Left lung (tissue), 10 donors: ENCODE measurements around the gene HSPB2. TPM values are rescaled to one million over a fixed set of nuclear protein-coding genes. Genes with fewer than 3 reads are reported as not detected.

Experiments
- ATAC-seq: fragments of 200-7000 bp; cut with Tn5 transposase; one replicate; pipeline ENCODE4 v1.9.1; 2020; ENCODE audit warnings: moderate library complexity
- DNase-seq, 4 donors: peaks; one replicate each; pipeline ENCODE4 v3.0.0-alpha.2; 2013 to 2020
- H3K27ac ChIP-seq, 2 donors: fragments of 200-600 bp; sonication (generic) in 1 of 2; one replicate each; pipeline versions ENCODE4 v1.5.0 to v1.8.0; 2020 to 2021
- H3K27me3 ChIP-seq, 2 donors: fragments of 200-600 bp; sonication (generic) in 1 of 2; one replicate each; pipeline versions ENCODE4 v1.5.0 to v1.8.0; 2020 to 2021
- H3K36me3 ChIP-seq, 2 donors: fragments of 200-600 bp; sonication (generic) in 1 of 2; one replicate each; pipeline versions ENCODE4 v1.5.0 to v1.8.0; 2020 to 2021
- H3K4me1 ChIP-seq, 2 donors: fragments of 200-600 bp; one replicate each; pipeline ENCODE4 v1.8.0; 2021
- H3K4me3 ChIP-seq, 2 donors: fragments of 200-600 bp; sonication (generic) in 1 of 2; one replicate each; pipeline versions ENCODE4 v1.5.0 to v1.8.0; 2020 to 2021; ENCODE audit warnings: mild to moderate bottlenecking in 1 of 2
- H3K9me3 ChIP-seq, 2 donors: fragments of 200-600 bp; sonication (generic) in 1 of 2; one replicate each; pipeline versions ENCODE4 v1.5.0 to v1.8.0; 2020 to 2021
- CTCF ChIP-seq, 2 donors: fragments of 200-600 bp; sonication (generic) in 1 of 2; IDR thresholded peaks; one replicate each; pipeline versions ENCODE4 v1.5.0 to v1.8.0; 2021; ENCODE audit warnings: antibody characterized with exemption in 2 of 2
- intact Hi-C, 2 donors: fragments of 100-400 bp; cut with DNase I; formaldehyde crosslinking; loops; one replicate each; pipeline versions ENCODE4 v1.11.2 to v1.14.2; 2022
- polyA plus RNA-seq, 6 donors: library from polyadenylated mRNA; unstranded; fragments of 120-200 nt; gene quantifications; one replicate each; pipeline ENCODE4 v1.2.1, GENCODE V29; 2013; ENCODE audit not compliant: insufficient read length in 6 of 6
- total RNA-seq, 2 donors: library from RNA; stranded (reverse); fragmentation: NEBNext Ultra II Directional; extraction: Animal tissue kit (Norgen Biotek cat#: 25700); gene quantifications; one replicate each; pipeline ENCODE4 v1.2.1, GENCODE V29; 2021
- donor health status: DM: no; HTN: yes; CAD: no.
- donor health status: DM: no; HTN: no; CAD: no.

HSPB2 gene
- total and polyA plus RNA-seq, 8 donors = 3.7 to 7.2 (median 4.8) TPM

- intact Hi-C loops = loop anchor here in 1 of 2 donors (10.0 kb wide), 1 partner anchor 54 kb away; no protein-coding TSS in a partner anchor
- no peaks in the 10 kb centered on the region for H3K27me3 ChIP-seq
Measured at GRCh38 chr11:111870886-111871692, 41.4 kb upstream of the HSPB2 start, which contains the start of gene ALG9. Gene ALG9 (minus strand): TSS chr11:111871581. CDS start chr11:111871482, 99 bp downstream.

DNA sequence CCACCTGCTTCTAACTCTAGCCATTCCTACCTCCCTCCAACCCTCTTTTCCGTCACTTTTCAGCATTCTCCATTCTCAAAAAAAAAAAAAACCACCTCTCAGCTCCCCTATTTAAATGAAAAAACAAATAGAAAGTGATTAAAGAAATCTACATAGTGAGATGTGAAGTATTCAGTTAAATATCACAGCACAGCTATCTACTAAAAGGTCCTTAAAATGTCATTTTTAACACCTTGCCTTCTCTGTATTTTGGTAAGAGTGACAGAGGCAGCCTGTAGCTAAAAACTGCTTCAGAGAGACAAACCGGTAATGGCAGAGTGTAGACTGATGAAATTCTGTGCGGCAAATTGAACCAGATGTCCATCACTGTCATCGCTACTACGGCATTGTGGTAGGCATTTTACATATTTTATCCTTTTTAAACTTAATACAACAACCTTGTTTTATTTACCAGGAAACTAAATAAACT, 40.8 kb upstream of the HSPB2 start:
- TF ChIP-seq CTCF (IDR thresholded peaks at IDR 0.05) = no peak
- intact Hi-C loops = loop anchor here in 1 of 2 donors (10.0 kb wide), 1 partner anchor 53 kb away; no protein-coding TSS in a partner anchor
- Histone ChIP-seq H3K4me3 (peak overlapping the region; percentile 79 to 92), H3K36me3 (peaks cover 0 to 22% of the 10 kb centered on the region in 2 donors), H3K27me3 (no peaks in the 10 kb centered on the region), H3K27ac (peak overlapping the region; percentile 82 to 88), H3K9me3 (no peaks in the 10 kb centered on the region), H3K4me1 (peaks cover 11 to 17% of the 10 kb centered on the region in 2 donors)
- ATAC-seq (peak; percentile 6), DNase-seq (no peak)

More at GRCh38 chr11:111870886-111871692, 41.4 kb upstream of the HSPB2 start, which contains the start of gene ALG9:
- peak; percentile 85 to 92 (median 88) for DNase-seq
- Histone ChIP-seq H3K4me1 (peaks cover 11 to 17% of the 10 kb centered on the region in 2 donors), H3K27ac (peak within 1 kb of the TSS; percentile 82 to 88), H3K9me3 (no peaks in the 10 kb centered on the region), H3K4me3 (peak within 1 kb of the TSS; percentile 79 to 92), H3K36me3 (peaks cover 0 to 28% of the 10 kb centered on the region in 2 donors)
- TF ChIP-seq CTCF (IDR thresholded peaks at IDR 0.05) = peak in 1 of 2 donors; percentile 20
- ATAC-seq = peak; percentile 95

DNA sequence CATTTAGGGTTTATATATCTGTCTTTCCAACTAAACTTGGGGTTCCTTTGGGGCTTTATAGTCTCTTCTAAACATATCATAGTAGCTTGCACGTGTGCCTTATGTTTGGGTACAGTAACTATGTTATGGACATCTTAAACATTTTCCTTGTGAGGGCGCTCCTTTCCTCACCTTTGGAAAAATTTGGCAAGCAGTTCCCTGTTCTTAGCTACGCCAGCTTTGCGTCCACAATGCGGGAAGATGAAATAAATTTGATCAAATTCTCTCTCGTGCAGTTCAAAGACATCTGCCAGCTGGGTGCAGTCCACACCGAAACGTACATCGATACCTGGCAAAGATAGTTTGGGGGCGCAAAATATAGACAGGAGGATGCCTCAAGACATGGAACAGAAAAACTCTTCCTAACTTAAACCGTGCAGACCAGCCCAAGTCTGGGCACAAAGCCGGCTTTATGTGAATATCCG, 34.1 kb upstream of the HSPB2 start:
- H3K4me1 ChIP-seq = peaks cover 5 to 19% of the 10 kb centered on the region in 2 donors
- TF ChIP-seq CTCF (IDR thresholded peaks at IDR 0.05) = no peak
- peaks cover 0 to 12% of the 10 kb centered on the region in 2 donors for H3K36me3 ChIP-seq
- DNase-seq (peak in 1 of 4 donors; percentile 54), ATAC-seq (peak; percentile 6)
- intact Hi-C loops = loop anchor here in 1 of 2 donors (10.0 kb wide), 1 partner anchor 46 kb away; no protein-coding TSS in a partner anchor
- peak overlapping the region; percentile 52 to 73 for H3K4me3 ChIP-seq
- H3K27me3 ChIP-seq = no peaks in the 10 kb centered on the region
- peak overlapping the region; percentile 92 to 97 for H3K27ac ChIP-seq
- no peaks in the 10 kb centered on the region for H3K9me3 ChIP-seq

DNA sequence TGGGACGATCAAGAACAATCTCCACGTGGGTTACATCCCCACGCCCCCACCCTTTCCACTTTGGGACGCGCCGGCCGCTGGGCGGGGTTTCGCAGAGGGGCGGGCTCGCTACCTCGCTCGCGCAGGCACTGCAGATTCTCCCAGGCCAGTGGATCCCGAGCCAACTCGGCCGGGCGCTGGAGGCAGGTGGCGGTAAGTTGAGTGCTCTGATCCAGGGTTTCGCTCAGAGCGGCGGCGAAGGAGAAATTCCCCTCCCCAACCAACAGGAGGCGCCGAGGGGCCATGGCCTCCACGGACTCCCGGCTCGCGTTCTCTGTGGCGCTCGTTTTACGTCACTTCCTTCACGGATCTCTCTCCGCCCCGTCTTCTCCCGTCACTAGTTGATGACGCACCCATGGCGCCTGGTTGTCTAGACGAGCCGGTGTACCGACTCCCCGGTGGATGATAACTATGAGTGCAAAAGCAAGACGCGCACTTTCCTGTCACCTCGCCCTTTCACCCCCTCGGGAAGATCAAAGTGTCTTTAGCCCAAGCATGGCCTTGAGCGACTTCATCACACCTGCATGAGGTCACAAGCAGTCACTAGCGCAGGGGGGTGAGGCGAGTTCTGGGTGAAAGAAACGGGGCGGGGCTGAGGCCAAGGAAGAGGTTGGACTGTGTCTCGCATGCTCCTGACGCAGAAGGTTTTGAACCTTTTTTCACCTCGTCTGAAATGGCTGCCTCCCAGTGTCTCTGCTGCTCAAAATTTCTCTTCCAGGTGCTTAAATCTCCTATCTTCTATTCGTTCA, 33.5 kb upstream of the HSPB2 start, which contains the start of the genes CFAP68 and FDXACB1:
CFAP68 (plus strand) TSS at position 693 of the 788 bp plus-strand sequence; CDS start at position 713, 20 bp downstream.
FDXACB1 (minus strand) TSS at position 317 of the 788 bp plus-strand sequence; CDS start at position 284, 33 bp downstream.
- Histone ChIP-seq H3K36me3 (peaks cover 0 to 14% of the 10 kb centered on the region in 2 donors), H3K27ac (peak within 1 kb of the TSS; percentile 92 to 97), H3K4me1 (peaks cover 5 to 19% of the 10 kb centered on the region in 2 donors), H3K4me3 (peak within 1 kb of the TSS; percentile 52 to 73), H3K27me3 (no peaks in the 10 kb centered on the region), H3K9me3 (no peaks in the 10 kb centered on the region)
- intact Hi-C loops = loop anchor here in 1 of 2 donors (10.0 kb wide), 1 partner anchor 46 kb away; no protein-coding TSS in a partner anchor
- DNase-seq (peak; percentile 96 to 98 (median 98)), ATAC-seq (peak; percentile 96)
- peak; percentile 89 to 98 for TF ChIP-seq CTCF (IDR thresholded peaks at IDR 0.05)
